ENCODE data around the gene DDX59.

DNA sequence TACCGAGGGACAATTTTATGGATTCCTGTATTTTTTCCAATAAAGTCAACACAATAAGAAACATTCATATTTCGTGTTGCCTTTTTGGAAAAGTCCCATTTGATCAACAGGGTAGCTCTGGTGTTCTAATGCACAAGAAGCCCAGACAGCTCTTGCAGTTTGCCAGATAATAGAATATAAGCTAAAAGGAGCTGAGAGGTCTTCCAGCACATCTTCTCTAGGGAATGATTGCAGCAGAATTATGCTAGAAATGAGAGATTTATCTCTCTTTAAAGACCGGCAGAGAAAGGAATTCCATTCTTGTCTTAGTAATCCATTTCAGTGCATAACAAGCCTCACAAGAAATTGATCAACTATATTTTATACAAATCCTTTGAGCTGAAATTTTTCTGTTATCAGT, 25.0 kb upstream of the DDX59 start:
- TF ChIP-seq, protein P1, sequence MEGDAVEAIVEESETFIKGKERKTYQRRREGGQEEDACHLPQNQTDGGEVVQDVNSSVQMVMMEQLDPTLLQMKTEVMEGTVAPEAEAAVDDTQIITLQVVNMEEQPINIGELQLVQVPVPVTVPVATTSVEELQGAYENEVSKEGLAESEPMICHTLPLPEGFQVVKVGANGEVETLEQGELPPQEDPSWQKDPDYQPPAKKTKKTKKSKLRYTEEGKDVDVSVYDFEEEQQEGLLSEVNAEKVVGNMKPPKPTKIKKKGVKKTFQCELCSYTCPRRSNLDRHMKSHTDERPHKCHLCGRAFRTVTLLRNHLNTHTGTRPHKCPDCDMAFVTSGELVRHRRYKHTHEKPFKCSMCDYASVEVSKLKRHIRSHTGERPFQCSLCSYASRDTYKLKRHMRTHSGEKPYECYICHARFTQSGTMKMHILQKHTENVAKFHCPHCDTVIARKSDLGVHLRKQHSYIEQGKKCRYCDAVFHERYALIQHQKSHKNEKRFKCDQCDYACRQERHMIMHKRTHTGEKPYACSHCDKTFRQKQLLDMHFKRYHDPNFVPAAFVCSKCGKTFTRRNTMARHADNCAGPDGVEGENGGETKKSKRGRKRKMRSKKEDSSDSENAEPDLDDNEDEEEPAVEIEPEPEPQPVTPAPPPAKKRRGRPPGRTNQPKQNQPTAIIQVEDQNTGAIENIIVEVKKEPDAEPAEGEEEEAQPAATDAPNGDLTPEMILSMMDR (IDR thresholded peaks at IDR 0.05): no peak
- TF ChIP-seq, protein P2, sequence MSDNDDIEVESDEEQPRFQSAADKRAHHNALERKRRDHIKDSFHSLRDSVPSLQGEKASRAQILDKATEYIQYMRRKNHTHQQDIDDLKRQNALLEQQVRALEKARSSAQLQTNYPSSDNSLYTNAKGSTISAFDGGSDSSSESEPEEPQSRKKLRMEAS (IDR thresholded peaks at IDR 0.05; ENCODE audit: low read depth): no peak
- TF ChIP-seq, protein P3, sequence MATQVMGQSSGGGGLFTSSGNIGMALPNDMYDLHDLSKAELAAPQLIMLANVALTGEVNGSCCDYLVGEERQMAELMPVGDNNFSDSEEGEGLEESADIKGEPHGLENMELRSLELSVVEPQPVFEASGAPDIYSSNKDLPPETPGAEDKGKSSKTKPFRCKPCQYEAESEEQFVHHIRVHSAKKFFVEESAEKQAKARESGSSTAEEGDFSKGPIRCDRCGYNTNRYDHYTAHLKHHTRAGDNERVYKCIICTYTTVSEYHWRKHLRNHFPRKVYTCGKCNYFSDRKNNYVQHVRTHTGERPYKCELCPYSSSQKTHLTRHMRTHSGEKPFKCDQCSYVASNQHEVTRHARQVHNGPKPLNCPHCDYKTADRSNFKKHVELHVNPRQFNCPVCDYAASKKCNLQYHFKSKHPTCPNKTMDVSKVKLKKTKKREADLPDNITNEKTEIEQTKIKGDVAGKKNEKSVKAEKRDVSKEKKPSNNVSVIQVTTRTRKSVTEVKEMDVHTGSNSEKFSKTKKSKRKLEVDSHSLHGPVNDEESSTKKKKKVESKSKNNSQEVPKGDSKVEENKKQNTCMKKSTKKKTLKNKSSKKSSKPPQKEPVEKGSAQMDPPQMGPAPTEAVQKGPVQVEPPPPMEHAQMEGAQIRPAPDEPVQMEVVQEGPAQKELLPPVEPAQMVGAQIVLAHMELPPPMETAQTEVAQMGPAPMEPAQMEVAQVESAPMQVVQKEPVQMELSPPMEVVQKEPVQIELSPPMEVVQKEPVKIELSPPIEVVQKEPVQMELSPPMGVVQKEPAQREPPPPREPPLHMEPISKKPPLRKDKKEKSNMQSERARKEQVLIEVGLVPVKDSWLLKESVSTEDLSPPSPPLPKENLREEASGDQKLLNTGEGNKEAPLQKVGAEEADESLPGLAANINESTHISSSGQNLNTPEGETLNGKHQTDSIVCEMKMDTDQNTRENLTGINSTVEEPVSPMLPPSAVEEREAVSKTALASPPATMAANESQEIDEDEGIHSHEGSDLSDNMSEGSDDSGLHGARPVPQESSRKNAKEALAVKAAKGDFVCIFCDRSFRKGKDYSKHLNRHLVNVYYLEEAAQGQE (IDR thresholded peaks at IDR 0.05; ENCODE audit: low read depth, low read length): no peak
- TF ChIP-seq RFX5 (IDR thresholded peaks at IDR 0.05; ENCODE audit: low read length) (no peak), EP300 (IDR thresholded peaks at IDR 0.05; ENCODE audit: borderline replicate concordance in 1 of 2, low read depth in 1 of 2, low read length in 1 of 2) (no peak), NFIC (IDR thresholded peaks at IDR 0.05; ENCODE audit: borderline replicate concordance) (no peak), TAF1 (IDR thresholded peaks at IDR 0.05; ENCODE audit: borderline replicate concordance, low read depth, low read length) (no peak), GABPA (IDR thresholded peaks at IDR 0.05; ENCODE audit: low read depth) (no peak), POLR2AphosphoS5 (IDR thresholded peaks at IDR 0.05; ENCODE audit: low read depth, low read length) (no peak), SIN3A (IDR thresholded peaks at IDR 0.05; ENCODE audit: borderline replicate concordance, low read depth, low read length) (no peak), FOXJ3 (CRISPR knock-in tag; IDR thresholded peaks at IDR 0.05) (no peak), EZH2phosphoT487 (IDR thresholded peaks at IDR 0.05; ENCODE audit: borderline replicate concordance, low read depth) (no peak)
- TF ChIP-seq, protein P4, sequence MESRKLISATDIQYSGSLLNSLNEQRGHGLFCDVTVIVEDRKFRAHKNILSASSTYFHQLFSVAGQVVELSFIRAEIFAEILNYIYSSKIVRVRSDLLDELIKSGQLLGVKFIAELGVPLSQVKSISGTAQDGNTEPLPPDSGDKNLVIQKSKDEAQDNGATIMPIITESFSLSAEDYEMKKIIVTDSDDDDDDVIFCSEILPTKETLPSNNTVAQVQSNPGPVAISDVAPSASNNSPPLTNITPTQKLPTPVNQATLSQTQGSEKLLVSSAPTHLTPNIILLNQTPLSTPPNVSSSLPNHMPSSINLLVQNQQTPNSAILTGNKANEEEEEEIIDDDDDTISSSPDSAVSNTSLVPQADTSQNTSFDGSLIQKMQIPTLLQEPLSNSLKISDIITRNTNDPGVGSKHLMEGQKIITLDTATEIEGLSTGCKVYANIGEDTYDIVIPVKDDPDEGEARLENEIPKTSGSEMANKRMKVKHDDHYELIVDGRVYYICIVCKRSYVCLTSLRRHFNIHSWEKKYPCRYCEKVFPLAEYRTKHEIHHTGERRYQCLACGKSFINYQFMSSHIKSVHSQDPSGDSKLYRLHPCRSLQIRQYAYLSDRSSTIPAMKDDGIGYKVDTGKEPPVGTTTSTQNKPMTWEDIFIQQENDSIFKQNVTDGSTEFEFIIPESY (IDR thresholded peaks at IDR 0.05; ENCODE audit: borderline replicate concordance, low read depth): no peak
- TF ChIP-seq, protein P5, sequence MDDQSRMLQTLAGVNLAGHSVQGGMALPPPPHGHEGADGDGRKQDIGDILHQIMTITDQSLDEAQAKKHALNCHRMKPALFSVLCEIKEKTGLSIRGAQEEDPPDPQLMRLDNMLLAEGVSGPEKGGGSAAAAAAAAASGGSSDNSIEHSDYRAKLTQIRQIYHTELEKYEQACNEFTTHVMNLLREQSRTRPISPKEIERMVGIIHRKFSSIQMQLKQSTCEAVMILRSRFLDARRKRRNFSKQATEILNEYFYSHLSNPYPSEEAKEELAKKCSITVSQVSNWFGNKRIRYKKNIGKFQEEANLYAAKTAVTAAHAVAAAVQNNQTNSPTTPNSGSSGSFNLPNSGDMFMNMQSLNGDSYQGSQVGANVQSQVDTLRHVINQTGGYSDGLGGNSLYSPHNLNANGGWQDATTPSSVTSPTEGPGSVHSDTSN (IDR thresholded peaks at IDR 0.05): no peak
